Upper lobe of right lung (tissue), 1 donor: ENCODE measurements around the gene BRINP3. TPM values are rescaled to one million over a fixed set of nuclear protein-coding genes. Genes with fewer than 3 reads are reported as not detected.

Source experiments
- ATAC-seq: fragments of 200-7000 bp; cut with Tn5 transposase; one replicate; pipeline ENCODE4 v1.9.1; 2020; ENCODE audit warnings: mild to moderate bottlenecking, moderate library complexity
- DNase-seq: peaks from one replicate; pipeline ENCODE4 v3.0.0-alpha.2; 2020
- H3K27ac ChIP-seq: fragments of 200-600 bp; one replicate; pipeline ENCODE4 v1.8.0; 2022
- H3K27me3 ChIP-seq: fragments of 200-600 bp; one replicate; pipeline ENCODE4 v1.8.0; 2022; ENCODE audit warnings: mild to moderate bottlenecking
- H3K36me3 ChIP-seq: fragments of 200-600 bp; one replicate; pipeline ENCODE4 v1.8.0; 2022
- H3K4me1 ChIP-seq: fragments of 200-600 bp; one replicate; pipeline ENCODE4 v1.8.0; 2022
- H3K4me3 ChIP-seq: fragments of 200-600 bp; one replicate; pipeline ENCODE4 v1.8.0; 2022; ENCODE audit warnings: mild to moderate bottlenecking
- H3K9me3 ChIP-seq: fragments of 200-600 bp; one replicate; pipeline ENCODE4 v1.8.0; 2022
- intact Hi-C: fragments of 100-400 bp; cut with DNase I; formaldehyde crosslinking; loops from one replicate; pipeline ENCODE4 v1.11.0; 2022
- total RNA-seq: library from RNA; stranded (reverse); fragmentation: NEBNext Ultra II Directional; extraction: Animal tissue kit (Norgen Biotek cat#: 25700); gene quantifications from one replicate; pipeline ENCODE4 v1.2.1, GENCODE V29; 2021
- TF ChIP-seq, protein P1 (sequence below): fragments of 200-600 bp; IDR thresholded peaks from one replicate; pipeline ENCODE4 v1.8.0; 2022; ENCODE audit warnings: antibody characterized with exemption
- donor health status: DM: no; HTN: yes; CAD: no; lungs with severe emphysema.

The BRINP3 gene
- total RNA-seq, 1 donor from 2014 or later = 1.2 TPM

DNA sequence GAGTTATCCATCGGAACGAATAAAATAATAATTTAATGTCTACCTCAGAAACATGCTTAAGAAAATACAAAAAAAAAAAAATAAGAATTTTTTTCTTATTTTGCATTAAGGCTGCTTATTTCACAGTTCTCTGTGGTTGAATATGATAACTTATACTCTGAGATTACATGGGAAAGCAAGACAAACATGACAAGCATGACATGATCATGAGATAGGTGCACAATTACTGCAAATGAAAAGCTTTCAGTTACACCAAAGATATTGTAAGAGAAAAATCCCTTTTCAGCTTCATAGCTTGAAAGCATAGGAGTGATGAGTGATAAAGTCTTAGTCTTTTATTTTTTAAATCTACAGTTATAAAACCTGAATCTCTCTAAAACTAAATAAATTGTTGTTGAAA is 154.1 kb downstream of the BRINP3 start:
- Histone ChIP-seq H3K9me3 (no peaks in the 10 kb centered on the region), H3K4me3 (no peak overlapping the region), H3K36me3 (no peaks in the 10 kb centered on the region), H3K4me1 (no peaks in the 10 kb centered on the region), H3K27me3 (no peaks in the 10 kb centered on the region), H3K27ac (no peak overlapping the region)
- no peak for DNase-seq
- TF ChIP-seq, protein P1, sequence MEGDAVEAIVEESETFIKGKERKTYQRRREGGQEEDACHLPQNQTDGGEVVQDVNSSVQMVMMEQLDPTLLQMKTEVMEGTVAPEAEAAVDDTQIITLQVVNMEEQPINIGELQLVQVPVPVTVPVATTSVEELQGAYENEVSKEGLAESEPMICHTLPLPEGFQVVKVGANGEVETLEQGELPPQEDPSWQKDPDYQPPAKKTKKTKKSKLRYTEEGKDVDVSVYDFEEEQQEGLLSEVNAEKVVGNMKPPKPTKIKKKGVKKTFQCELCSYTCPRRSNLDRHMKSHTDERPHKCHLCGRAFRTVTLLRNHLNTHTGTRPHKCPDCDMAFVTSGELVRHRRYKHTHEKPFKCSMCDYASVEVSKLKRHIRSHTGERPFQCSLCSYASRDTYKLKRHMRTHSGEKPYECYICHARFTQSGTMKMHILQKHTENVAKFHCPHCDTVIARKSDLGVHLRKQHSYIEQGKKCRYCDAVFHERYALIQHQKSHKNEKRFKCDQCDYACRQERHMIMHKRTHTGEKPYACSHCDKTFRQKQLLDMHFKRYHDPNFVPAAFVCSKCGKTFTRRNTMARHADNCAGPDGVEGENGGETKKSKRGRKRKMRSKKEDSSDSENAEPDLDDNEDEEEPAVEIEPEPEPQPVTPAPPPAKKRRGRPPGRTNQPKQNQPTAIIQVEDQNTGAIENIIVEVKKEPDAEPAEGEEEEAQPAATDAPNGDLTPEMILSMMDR = no peak
- intact Hi-C loops = no loop called here
- ATAC-seq = no peak

DNA sequence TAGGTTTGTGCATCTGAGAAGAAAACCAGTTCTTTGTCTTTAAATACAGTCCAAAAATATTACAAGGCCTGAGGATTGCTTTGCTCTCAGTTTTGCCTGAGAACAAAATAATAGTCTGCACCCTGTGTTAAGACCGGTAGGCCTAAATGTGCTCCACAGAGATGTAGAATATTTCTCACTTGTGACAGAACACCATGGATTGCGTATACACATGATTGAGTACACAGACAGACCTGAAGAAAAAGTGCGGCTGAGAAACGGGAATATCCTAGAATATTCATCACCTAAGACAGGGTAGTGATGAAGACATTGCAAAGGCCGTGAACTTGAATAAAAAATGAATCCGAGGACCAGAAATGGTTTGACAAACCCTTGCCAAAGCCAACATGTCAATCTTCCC is 155.4 kb downstream of the BRINP3 start:
- H3K4me3 ChIP-seq = no peak overlapping the region
- ATAC-seq = no peak

DNA sequence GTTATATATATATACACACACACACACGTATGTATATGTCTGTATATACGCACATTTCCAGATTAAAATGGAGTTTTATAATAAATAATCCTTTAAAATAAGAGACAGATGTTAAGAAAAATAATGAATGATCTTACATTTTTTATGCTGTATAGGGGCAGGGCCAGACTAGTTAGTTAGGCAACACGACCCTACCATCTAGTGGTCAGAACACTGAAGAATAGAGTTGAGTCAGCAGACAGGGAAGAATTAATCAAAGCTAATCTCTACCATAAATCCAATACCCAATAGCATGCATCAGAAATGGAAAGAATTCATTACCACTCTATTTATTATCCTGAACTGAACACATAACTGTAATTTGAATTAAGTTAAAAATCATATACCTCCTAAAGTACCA is 156.7 kb downstream of the BRINP3 start:
- ATAC-seq = no peak
- DNase-seq = no peak
- no peaks in the 10 kb centered on the region for H3K4me1 ChIP-seq
- H3K4me3 ChIP-seq = no peak overlapping the region
- TF ChIP-seq, protein P1 = no peak
- H3K36me3 ChIP-seq = no peaks in the 10 kb centered on the region
- H3K27me3 ChIP-seq = no peaks in the 10 kb centered on the region
- H3K9me3 ChIP-seq = no peaks in the 10 kb centered on the region
- intact Hi-C loops = no loop called here
- no peak overlapping the region for H3K27ac ChIP-seq

More for the DNA sequence above, 155.4 kb downstream of the BRINP3 start:
- DNase-seq = no peak
- H3K4me1 ChIP-seq = no peaks in the 10 kb centered on the region
- H3K9me3 ChIP-seq = no peaks in the 10 kb centered on the region
- no peaks in the 10 kb centered on the region for H3K36me3 ChIP-seq
- no peaks in the 10 kb centered on the region for H3K27me3 ChIP-seq
- H3K27ac ChIP-seq = no peak overlapping the region
- intact Hi-C loops = no loop called here
- TF ChIP-seq, protein P1 = no peak

DNA sequence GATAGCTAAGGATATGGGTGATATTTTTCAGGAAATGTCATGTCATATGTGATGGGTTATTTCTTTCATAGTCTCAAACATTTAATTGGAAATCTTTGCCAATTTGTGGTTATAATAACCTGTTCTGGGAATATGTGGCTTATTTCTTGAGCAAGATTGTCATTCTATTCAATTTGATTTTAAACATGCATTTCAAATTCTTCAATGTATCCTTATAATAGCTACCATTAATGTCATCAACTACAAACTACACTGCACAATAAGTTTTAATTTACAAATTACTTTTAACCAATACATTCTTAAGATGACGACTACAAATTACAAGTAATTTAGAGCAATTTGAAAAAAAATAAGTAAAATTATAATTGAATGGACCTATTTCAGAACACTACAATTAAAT is 164.9 kb downstream of the BRINP3 start:
- Histone ChIP-seq H3K4me1 (no peaks in the 10 kb centered on the region), H3K9me3 (no peaks in the 10 kb centered on the region), H3K27me3 (no peaks in the 10 kb centered on the region), H3K27ac (no peak overlapping the region), H3K36me3 (no peaks in the 10 kb centered on the region), H3K4me3 (no peak overlapping the region)
- DNase-seq (no peak), ATAC-seq (no peak)
- TF ChIP-seq, protein P1 = no peak
- intact Hi-C loops = no loop called here

DNA sequence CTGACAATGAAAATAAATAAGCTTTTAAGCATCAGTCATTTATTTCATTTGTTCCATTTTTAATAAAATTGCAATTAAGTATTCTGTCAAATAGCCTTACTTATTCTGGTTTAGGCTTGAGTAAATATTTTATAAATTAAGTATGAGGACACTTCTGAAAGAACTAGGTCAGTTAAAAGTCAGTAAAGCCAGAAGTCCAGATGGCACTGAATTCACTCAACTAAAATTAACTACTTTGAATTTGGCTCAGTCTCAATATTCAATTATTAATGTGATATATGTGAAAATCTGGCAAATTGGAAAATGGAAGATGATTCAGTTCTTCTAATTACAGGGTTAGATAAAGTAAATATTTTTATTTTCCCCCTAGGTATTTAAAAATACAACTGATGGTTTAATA is 174.2 kb downstream of the BRINP3 start:
- intact Hi-C loops = no loop called here
- no peak overlapping the region for H3K27ac ChIP-seq
- H3K27me3 ChIP-seq = no peaks in the 10 kb centered on the region
- no peaks in the 10 kb centered on the region for H3K4me1 ChIP-seq
- no peaks in the 10 kb centered on the region for H3K9me3 ChIP-seq
- no peak overlapping the region for H3K4me3 ChIP-seq
- H3K36me3 ChIP-seq = no peaks in the 10 kb centered on the region
- TF ChIP-seq, protein P1 = no peak
- ATAC-seq (no peak), DNase-seq (no peak)

DNA sequence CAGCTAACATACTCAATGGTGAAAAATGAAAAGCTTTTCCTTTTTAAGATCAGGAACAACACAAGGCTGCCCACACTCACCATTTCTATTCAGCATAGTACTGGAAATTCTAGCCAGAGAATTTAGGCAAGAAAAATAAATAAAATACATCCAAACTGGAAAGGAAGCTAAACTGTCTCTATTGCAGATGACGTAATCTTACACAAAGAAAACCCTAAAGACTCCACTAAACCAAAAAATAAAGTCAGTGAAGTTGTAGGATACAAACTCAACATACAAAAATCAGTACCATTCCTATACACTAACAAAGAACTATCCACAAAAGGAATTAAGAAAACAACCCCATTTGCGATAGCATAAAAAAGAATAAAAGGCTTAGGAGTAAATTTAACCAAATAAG is 181.2 kb downstream of the BRINP3 start:
- intact Hi-C loops = no loop called here
- H3K4me3 ChIP-seq = no peak overlapping the region
- no peaks in the 10 kb centered on the region for H3K36me3 ChIP-seq
- H3K27me3 ChIP-seq = no peaks in the 10 kb centered on the region
- TF ChIP-seq, protein P1 = no peak
- DNase-seq = no peak
- H3K4me1 ChIP-seq = no peaks in the 10 kb centered on the region
- H3K9me3 ChIP-seq = peaks cover 5% of the 10 kb centered on the region
- no peak for ATAC-seq
- no peak overlapping the region for H3K27ac ChIP-seq
